HepG2 (cell line): ENCODE results near the gene DPY19L1. TPM values are rescaled to one million over a fixed set of nuclear protein-coding genes. Genes with fewer than 3 reads are reported as not detected.
A peak's percentile ranks its signal among the peaks of the same experiment; 100 is the strongest.

ENCODE experiments used
- ATAD3A ChIP-seq: sonication (generic); formaldehyde crosslinking; IDR thresholded peaks from 2 replicates; pipeline ENCODE4 v1.4.0; 2020; ENCODE audit warnings: missing genetic modification reagents
- GABPB1 ChIP-seq: IDR thresholded peaks from 2 replicates; pipeline ENCODE4 v1.6.1; 2016; ENCODE audit warnings: mild to moderate bottlenecking, missing genetic modification reagents, moderate library complexity, missing compliant biosample characterization
- GATAD2A ChIP-seq: IDR thresholded peaks from 2 replicates; pipeline ENCODE4 v1.6.1; 2016
- NCOA1 ChIP-seq: sonication (generic); formaldehyde crosslinking; IDR thresholded peaks from 2 replicates; pipeline ENCODE4 v1.9.0; 2021; ENCODE audit warnings: missing genetic modification reagents
- ZNF138 ChIP-seq: sonication (generic); formaldehyde crosslinking; IDR thresholded peaks from 2 replicates; pipeline ENCODE4 v1.5.0; 2020; ENCODE audit warnings: mild to moderate bottlenecking, low read depth, missing genetic modification reagents
- ZNF556 ChIP-seq: sonication (generic); formaldehyde crosslinking; IDR thresholded peaks from 2 replicates; pipeline ENCODE4 v1.4.0; 2020; ENCODE audit warnings: mild to moderate bottlenecking, missing genetic modification reagents, borderline replicate concordance
- ZNF629 ChIP-seq: sonication (generic); formaldehyde crosslinking; conservative IDR thresholded peaks from 2 replicates; pipeline ENCODE4 v1.5.0; 2020; ENCODE audit warnings: missing genetic modification reagents
- polyA plus RNA-seq, 8 experiments: library from polyadenylated mRNA; depleted of rRNA in 3 of 8; stranded (reverse) in 7 of 8; unstranded in 1 of 8; fragments of >200 nt; fragmentation: Illumina TruSeq in 4 of 8; extraction: Trizol in 4 of 8; gene quantifications; 2 replicates each; pipeline versions ENCODE4 v1.2.1 to v1.2.3, GENCODE V29; 2011 to 2016; ENCODE audit warnings: low read depth in 4 of 8, missing spikeins in 1 of 8, mixed read lengths in 1 of 8; ENCODE audit not compliant: insufficient read depth in 1 of 8
- total RNA-seq, 5 experiments: library from RNA; depleted of rRNA; stranded (reverse); fragments of >200 nt; fragmentation: Illumina TruSeq; extraction: Trizol; gene quantifications; 2 replicates each; pipeline ENCODE4 v1.2.3, GENCODE V29; 2016; ENCODE audit warnings: low read depth in 1 of 5
- TF ChIP-seq, protein P1 (sequence below): sonication (generic); formaldehyde crosslinking; IDR thresholded peaks from 2 replicates; pipeline ENCODE4 v1.4.0; 2020; ENCODE audit warnings: mild to moderate bottlenecking, missing genetic modification reagents
- TF ChIP-seq, protein P2 (sequence below): sonication (generic); formaldehyde crosslinking; IDR thresholded peaks from 2 replicates; pipeline ENCODE4 v1.4.0; 2020; ENCODE audit warnings: missing genetic modification reagents, borderline replicate concordance
- TF ChIP-seq, protein P3 (sequence below): sonication (generic); formaldehyde crosslinking; IDR thresholded peaks from 2 replicates; pipeline ENCODE4 v1.5.1; 2020; ENCODE audit warnings: missing genetic modification reagents, mild to moderate bottlenecking, borderline replicate concordance
- TF ChIP-seq, protein P4 (sequence below): sonication (generic); formaldehyde crosslinking; IDR thresholded peaks from one replicate; pipeline ENCODE4 v1.5.1; 2020; ENCODE audit warnings: mild to moderate bottlenecking, missing genetic modification reagents; ENCODE audit errors: not compliant biosample characterization
- TF ChIP-seq, protein P5 (sequence below): sonication (generic); formaldehyde crosslinking; IDR thresholded peaks from 2 replicates; pipeline ENCODE4 v1.5.0; 2020; ENCODE audit warnings: mild to moderate bottlenecking, missing genetic modification reagents

DPY19L1 gene
- total and polyA plus RNA-seq, 2 of the 13 experiments (the other 11 are each of a cell fraction or from before 2014, with no cell fraction given) = 18.9 to 32.6 TPM

DNA sequence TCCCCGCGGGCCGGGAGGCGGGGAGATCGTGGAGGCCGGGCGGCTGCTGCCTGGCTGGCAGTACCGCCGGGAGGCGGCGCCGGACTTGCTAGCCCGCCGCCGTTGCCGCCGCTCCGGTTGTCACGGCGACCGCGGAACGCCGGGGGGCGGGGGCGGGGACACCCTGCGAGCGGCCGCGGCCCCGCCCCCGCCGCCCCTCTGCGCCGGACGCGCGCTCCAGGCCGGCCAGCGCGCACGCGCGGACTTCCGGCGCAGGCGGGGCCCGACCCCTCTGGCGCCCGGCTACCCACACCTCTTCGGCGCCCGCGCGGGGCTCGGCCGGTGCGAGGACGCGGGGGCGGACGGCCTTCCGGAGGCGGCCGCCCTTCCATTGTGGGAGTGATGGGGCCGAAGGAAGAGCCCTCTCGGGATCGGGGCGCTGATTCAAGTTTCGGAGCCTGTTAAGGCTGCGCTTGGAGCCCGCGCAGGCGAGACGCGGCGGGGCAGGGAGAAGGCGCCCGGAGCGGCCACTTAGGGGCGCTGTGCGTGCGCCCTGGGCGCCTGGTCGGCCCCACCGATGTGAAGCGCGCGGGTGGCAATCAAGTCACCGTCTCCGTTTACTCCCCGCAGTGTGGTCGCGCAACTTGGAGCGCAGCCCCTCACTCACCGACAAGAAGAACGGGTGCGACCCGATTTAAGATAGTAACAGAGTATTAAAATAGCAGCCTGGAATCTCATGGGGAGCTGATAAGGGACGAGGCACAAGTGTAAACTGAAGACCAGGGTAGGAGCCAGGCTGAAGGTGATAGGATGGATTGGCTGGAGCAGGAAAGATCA, 449 bp upstream of the DPY19L1 start (continued):
- TF ChIP-seq, protein P1, sequence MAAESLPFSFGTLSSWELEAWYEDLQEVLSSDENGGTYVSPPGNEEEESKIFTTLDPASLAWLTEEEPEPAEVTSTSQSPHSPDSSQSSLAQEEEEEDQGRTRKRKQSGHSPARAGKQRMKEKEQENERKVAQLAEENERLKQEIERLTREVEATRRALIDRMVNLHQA (CRISPR knock-in tag) = no peak
- TF ChIP-seq, protein P2, sequence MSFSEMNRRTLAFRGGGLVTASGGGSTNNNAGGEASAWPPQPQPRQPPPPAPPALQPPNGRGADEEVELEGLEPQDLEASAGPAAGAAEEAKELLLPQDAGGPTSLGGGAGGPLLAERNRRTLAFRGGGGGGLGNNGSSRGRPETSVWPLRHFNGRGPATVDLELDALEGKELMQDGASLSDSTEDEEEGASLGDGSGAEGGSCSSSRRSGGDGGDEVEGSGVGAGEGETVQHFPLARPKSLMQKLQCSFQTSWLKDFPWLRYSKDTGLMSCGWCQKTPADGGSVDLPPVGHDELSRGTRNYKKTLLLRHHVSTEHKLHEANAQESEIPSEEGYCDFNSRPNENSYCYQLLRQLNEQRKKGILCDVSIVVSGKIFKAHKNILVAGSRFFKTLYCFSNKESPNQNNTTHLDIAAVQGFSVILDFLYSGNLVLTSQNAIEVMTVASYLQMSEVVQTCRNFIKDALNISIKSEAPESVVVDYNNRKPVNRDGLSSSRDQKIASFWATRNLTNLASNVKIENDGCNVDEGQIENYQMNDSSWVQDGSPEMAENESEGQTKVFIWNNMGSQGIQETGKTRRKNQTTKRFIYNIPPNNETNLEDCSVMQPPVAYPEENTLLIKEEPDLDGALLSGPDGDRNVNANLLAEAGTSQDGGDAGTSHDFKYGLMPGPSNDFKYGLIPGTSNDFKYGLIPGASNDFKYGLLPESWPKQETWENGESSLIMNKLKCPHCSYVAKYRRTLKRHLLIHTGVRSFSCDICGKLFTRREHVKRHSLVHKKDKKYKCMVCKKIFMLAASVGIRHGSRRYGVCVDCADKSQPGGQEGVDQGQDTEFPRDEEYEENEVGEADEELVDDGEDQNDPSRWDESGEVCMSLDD = no peak
- TF ChIP-seq GABPB1 (CRISPR knock-in tag) = peak; percentile 68; the same call in 1 of the 2 replicates
- TF ChIP-seq ZNF556 = peak; percentile 74; the same call in 1 of the 2 replicates
- TF ChIP-seq GATAD2A (CRISPR knock-in tag) = no peak
- TF ChIP-seq ZNF629 (CRISPR knock-in tag) = no peak
- TF ChIP-seq, protein P3, sequence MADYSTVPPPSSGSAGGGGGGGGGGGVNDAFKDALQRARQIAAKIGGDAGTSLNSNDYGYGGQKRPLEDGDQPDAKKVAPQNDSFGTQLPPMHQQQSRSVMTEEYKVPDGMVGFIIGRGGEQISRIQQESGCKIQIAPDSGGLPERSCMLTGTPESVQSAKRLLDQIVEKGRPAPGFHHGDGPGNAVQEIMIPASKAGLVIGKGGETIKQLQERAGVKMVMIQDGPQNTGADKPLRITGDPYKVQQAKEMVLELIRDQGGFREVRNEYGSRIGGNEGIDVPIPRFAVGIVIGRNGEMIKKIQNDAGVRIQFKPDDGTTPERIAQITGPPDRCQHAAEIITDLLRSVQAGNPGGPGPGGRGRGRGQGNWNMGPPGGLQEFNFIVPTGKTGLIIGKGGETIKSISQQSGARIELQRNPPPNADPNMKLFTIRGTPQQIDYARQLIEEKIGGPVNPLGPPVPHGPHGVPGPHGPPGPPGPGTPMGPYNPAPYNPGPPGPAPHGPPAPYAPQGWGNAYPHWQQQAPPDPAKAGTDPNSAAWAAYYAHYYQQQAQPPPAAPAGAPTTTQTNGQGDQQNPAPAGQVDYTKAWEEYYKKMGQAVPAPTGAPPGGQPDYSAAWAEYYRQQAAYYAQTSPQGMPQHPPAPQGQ (CRISPR knock-in tag) = no peak
- TF ChIP-seq ZNF138 = no peak
- TF ChIP-seq, protein P4, sequence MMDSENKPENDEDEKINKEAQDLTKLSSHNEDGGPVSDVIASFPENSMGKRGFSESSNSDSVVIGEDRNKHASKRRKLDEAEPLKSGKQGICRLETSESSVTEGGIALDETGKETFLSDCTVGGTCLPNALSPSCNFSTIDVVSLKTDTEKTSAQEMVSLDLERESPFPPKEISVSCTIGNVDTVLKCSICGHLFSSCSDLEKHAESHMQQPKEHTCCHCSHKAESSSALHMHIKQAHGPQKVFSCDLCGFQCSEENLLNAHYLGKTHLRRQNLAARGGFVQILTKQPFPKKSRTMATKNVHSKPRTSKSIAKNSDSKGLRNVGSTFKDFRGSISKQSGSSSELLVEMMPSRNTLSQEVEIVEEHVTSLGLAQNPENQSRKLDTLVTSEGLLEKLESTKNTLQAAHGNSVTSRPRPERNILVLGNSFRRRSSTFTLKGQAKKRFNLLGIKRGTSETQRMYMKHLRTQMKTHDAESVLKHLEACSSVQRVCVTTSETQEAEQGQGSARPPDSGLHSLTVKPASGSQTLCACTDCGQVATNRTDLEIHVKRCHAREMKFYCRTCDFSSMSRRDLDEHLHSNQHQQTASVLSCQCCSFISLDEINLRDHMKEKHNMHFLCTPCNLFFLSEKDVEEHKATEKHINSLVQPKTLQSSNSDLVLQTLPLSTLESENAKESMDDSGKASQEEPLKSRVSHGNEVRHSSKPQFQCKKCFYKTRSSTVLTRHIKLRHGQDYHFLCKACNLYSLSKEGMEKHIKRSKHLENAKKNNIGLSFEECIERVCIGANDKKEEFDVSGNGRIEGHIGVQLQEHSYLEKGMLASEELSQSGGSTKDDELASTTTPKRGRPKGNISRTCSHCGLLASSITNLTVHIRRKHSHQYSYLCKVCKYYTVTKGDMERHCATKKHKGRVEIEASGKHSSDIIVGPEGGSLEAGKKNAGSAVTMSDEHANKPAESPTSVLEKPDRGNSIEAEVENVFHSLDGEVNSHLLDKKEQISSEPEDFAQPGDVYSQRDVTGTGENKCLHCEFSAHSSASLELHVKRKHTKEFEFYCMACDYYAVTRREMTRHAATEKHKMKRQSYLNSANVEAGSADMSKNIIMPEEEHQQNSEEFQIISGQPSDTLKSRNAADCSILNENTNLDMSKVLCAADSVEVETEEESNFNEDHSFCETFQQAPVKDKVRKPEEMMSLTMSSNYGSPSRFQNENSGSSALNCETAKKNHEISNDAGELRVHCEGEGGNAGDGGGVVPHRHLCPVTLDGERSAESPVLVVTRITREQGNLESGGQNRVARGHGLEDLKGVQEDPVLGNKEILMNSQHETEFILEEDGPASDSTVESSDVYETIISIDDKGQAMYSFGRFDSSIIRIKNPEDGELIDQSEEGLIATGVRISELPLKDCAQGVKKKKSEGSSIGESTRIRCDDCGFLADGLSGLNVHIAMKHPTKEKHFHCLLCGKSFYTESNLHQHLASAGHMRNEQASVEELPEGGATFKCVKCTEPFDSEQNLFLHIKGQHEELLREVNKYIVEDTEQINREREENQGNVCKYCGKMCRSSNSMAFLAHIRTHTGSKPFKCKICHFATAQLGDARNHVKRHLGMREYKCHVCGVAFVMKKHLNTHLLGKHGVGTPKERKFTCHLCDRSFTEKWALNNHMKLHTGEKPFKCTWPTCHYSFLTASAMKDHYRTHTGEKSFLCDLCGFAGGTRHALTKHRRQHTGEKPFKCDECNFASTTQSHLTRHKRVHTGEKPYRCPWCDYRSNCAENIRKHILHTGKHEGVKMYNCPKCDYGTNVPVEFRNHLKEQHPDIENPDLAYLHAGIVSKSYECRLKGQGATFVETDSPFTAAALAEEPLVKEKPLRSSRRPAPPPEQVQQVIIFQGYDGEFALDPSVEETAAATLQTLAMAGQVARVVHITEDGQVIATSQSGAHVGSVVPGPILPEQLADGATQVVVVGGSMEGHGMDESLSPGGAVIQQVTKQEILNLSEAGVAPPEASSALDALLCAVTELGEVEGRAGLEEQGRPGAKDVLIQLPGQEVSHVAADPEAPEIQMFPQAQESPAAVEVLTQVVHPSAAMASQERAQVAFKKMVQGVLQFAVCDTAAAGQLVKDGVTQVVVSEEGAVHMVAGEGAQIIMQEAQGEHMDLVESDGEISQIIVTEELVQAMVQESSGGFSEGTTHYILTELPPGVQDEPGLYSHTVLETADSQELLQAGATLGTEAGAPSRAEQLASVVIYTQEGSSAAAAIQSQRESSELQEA (CRISPR knock-in tag) = no peak
- TF ChIP-seq, protein P5, sequence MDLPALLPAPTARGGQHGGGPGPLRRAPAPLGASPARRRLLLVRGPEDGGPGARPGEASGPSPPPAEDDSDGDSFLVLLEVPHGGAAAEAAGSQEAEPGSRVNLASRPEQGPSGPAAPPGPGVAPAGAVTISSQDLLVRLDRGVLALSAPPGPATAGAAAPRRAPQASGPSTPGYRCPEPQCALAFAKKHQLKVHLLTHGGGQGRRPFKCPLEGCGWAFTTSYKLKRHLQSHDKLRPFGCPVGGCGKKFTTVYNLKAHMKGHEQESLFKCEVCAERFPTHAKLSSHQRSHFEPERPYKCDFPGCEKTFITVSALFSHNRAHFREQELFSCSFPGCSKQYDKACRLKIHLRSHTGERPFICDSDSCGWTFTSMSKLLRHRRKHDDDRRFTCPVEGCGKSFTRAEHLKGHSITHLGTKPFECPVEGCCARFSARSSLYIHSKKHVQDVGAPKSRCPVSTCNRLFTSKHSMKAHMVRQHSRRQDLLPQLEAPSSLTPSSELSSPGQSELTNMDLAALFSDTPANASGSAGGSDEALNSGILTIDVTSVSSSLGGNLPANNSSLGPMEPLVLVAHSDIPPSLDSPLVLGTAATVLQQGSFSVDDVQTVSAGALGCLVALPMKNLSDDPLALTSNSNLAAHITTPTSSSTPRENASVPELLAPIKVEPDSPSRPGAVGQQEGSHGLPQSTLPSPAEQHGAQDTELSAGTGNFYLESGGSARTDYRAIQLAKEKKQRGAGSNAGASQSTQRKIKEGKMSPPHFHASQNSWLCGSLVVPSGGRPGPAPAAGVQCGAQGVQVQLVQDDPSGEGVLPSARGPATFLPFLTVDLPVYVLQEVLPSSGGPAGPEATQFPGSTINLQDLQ (CRISPR knock-in tag) = no peak
- TF ChIP-seq NCOA1 (CRISPR knock-in tag) = no peak
- no peak for TF ChIP-seq ATAD3A (CRISPR knock-in tag)
